Omental fat pad (tissue), 4 donors: ENCODE data around the gene SMC1B. TPM values are rescaled to one million over a fixed set of nuclear protein-coding genes. Genes with fewer than 3 reads are reported as not detected.

Source experiments
- ATAC-seq: fragments of 150-250 bp; one replicate; pipeline ENCODE4 v1.9.1; 2016; ENCODE audit warnings: mild to moderate bottlenecking, moderate library complexity; ENCODE audit not compliant: low FRiP score
- DNase-seq: peaks from one replicate; pipeline ENCODE4 v3.0.0-alpha.2; 2019; ENCODE audit warnings: low spot score
- CTCF ChIP-seq, 3 donors: fragments of 450-650 bp; IDR thresholded peaks; one replicate each; pipeline ENCODE4 v1.5.1; 2016 to 2017; ENCODE audit warnings: antibody characterized with exemption in 3 of 3, mild to moderate bottlenecking in 3 of 3, moderate library complexity in 2 of 3
- total RNA-seq, 4 donors: library from RNA; depleted of rRNA; stranded (reverse); fragments of >200 nt; gene quantifications; one replicate each; pipeline ENCODE4 v1.1.0, GENCODE V29; 2016

Gene SMC1B
- total RNA-seq, 4 donors from 2014 or later: not detected

GRCh38 chr22:45310977-45311531 lies 102.3 kb downstream of the SMC1B start:
- no peak for TF ChIP-seq CTCF (IDR thresholded peaks at IDR 0.05)
- DNase-seq: no peak
- ATAC-seq: no peak

DNA sequence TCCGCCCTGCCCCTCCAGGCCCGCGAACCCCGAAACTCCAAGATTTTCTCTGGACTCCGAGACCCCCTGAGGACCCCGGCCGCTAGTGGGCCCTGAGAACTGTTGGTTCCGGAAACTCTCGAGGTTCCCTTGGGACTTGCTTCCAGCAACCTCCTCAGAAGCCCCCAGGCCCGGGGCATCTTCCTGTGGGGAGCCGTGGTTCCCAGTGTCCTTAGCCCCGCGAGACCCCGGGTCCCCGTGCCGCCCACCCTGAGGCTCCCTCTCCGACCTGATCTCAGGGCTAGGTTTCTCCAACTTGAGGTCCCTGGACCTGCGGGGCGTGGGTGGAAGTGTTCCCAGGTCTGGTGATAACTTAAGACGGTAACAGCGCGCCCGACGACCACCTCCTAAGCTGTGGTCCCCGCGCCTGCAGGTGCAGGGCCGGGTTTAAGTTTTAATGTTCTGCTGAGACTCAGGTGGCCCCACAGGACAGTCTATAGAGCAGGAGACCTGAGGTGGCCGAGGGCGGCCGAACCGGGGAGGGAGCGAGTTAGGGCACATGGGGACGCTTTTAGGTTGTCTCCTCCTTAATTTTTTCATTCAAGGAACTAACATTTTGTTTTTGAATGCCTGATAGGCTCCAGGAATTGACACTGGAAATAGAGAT lies 102.9 kb downstream of the SMC1B start:
- ATAC-seq (no peak), DNase-seq (no peak)
- TF ChIP-seq CTCF (IDR thresholded peaks at IDR 0.05): no peak

DNA sequence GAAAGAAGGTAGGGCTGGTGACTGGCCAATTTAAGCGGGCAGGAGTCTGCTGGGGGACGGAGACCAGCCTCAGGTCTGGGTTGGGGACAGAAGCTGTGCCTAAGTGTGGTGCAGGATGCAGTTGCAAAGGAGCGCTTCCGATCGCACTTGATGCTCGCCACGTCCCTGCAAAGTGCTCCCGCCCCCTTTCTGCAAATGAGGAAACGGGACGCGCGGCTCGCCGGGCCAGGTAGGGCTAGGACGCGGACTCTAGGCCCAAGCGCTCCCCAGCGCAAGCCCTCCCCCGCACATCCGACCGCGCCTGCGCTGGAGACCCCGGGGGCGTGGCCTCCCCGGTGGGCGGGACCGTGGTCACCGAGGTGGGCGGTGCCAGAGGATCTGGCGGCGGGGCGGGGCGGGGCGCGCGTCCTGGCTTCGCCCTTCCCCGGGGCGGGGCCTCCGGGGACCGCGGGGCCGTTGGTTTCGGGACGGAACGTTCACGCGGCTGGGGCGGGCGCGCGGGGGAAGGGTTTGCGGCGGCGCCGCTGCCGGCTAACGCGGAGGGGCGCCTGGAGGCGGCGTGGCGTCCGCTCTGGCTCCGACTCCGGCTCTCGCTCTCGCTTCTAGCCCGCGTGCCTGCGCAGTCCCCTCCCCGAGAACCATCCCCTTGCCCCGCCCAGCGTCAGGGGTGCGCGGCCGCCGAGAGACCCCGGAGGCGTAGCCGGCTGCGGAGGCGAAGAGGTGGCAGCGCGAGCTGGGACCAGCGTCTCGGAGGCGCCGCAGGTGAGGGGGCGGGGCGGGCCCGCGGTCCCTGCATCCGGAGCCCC lies 103.8 kb downstream of the SMC1B start, which contains the start of gene FAM118A:
Gene FAM118A, plus strand, starts transcription at position 513 of the 806 bp plus-strand sequence. CDS start 12,446 bp downstream, outside the sequence.
- ATAC-seq: peak; percentile 93
- TF ChIP-seq CTCF (IDR thresholded peaks at IDR 0.05): no peak
- peak; percentile 86 for DNase-seq

DNA sequence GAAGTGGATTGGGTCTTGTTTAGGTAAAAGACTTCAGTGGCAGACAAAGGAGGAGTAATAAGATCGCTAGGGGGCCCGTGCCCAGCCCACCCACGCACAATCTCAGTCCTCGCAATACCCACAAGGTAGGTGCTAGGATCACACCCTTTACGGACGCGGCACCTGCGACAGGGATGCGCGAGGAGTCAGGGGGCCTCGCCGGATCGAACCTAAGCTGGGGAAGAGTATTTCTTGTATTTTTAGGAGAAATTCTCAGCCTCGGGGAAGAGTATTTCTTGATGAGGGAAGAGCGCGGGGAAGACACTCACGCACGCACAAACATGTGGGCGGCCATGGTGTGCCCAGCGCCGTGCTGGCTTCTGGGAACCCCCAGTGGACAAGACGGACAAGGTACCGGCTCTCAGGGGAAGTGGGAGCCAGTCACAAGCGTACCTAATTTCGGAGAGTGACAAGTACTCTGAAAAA lies 104.4 kb downstream of the SMC1B start:
- ATAC-seq (no peak), DNase-seq (no peak)
- TF ChIP-seq CTCF (IDR thresholded peaks at IDR 0.05): no peak

DNA sequence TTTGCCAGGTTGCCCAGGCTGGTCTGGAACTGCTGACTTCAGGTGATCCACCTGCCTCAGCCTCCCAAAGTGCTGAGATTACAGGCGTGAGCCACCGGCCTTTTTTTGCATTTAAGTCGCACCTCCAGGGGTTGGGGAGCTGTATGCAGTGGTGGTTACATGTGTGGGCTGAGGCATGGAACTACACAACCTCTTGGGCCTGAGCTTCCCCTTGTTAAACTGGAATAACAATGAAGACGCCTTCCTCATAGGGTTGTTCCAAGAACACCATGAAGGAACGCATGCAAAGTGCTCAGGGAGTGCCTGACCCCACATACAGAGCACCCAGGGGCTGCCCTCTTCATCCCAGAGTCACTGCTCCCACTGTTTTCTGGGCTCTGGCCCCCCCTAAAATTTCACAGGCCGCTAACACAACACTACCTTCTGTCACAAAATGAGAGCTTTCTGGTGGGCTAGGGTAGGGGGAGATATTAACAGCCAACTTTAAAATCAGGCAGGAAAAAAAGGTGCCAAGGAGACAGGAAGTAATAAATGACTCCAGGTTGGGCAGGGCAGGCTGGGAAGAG lies 104.9 kb downstream of the SMC1B start:
- DNase-seq (no peak), ATAC-seq (no peak)
- no peak for TF ChIP-seq CTCF (IDR thresholded peaks at IDR 0.05)

GRCh38 chr22:45306139-45306538 lies 107.3 kb downstream of the SMC1B start:
- ATAC-seq (no peak), DNase-seq (no peak)
- TF ChIP-seq CTCF (IDR thresholded peaks at IDR 0.05): no peak
